GM18505 (cell line): ENCODE data around the gene IPCEF1.
"Not testable (repeated sequence)": the region's sequence is repeated elsewhere in the genome, so short reads cannot be mapped to it uniquely, and the experiment has no call there.

Experiments used
- ATAC-seq: cut with Tn5 transposase; IDR thresholded peaks from one replicate; pipeline ENCODE4 v1.9.1; 2021; ENCODE audit not compliant: unreplicated experiment
- POLR2A ChIP-seq: IDR thresholded peaks from 4 replicates; pipeline ENCODE4 v1.6.1; 2011; ENCODE audit warnings: borderline replicate concordance; ENCODE audit not compliant: insufficient read depth, insufficient read length; ENCODE audit errors: extremely low read depth

IPCEF1 gene

GRCh38 chr6:154331750-154332149 is 24.9 kb downstream of the IPCEF1 start:
- TF ChIP-seq POLR2A = no peak
- ATAC-seq = no peak

- no peak for TF ChIP-seq POLR2A
- ATAC-seq = no peak
Observed at GRCh38 chr6:154329350-154330170, 27.0 kb downstream of the IPCEF1 start.

GRCh38 chr6:154327313-154327712 is 29.3 kb downstream of the IPCEF1 start:
- not testable (repeated sequence) for ATAC-seq

- ATAC-seq = no peak
Observed at GRCh38 chr6:154325142-154325541, 31.5 kb downstream of the IPCEF1 start.

GRCh38 chr6:154320181-154320580 is 36.4 kb downstream of the IPCEF1 start:
- no peak for TF ChIP-seq POLR2A
- no peak for ATAC-seq

More at GRCh38 chr6:154325142-154325541, 31.5 kb downstream of the IPCEF1 start:
- TF ChIP-seq POLR2A = no peak

GRCh38 chr6:154319231-154319858 is 37.3 kb downstream of the IPCEF1 start:
- TF ChIP-seq POLR2A = no peak
- no peak for ATAC-seq

GRCh38 chr6:154318721-154319120 is 37.9 kb downstream of the IPCEF1 start:
- TF ChIP-seq POLR2A = no peak
- ATAC-seq = no peak

GRCh38 chr6:154316131-154316530 is 40.5 kb downstream of the IPCEF1 start:
- no peak for ATAC-seq

GRCh38 chr6:154314084-154314483 is 42.5 kb downstream of the IPCEF1 start:
- no peak for ATAC-seq
- no peak for TF ChIP-seq POLR2A

More at GRCh38 chr6:154316131-154316530, 40.5 kb downstream of the IPCEF1 start:
- TF ChIP-seq POLR2A = no peak

GRCh38 chr6:154308986-154309385 is 47.6 kb downstream of the IPCEF1 start:
- no peak for TF ChIP-seq POLR2A
- no peak for ATAC-seq

GRCh38 chr6:154307696-154308425 is 48.7 kb downstream of the IPCEF1 start:
- no peak for TF ChIP-seq POLR2A
- no peak for ATAC-seq

GRCh38 chr6:154307147-154307546 is 49.5 kb downstream of the IPCEF1 start:
- ATAC-seq = not testable (repeated sequence)

GRCh38 chr6:154306696-154307095 is 49.9 kb downstream of the IPCEF1 start:
- TF ChIP-seq POLR2A = no peak
- peak; percentile 43 for ATAC-seq

GRCh38 chr6:154304191-154304590 is 52.4 kb downstream of the IPCEF1 start:
- no peak for TF ChIP-seq POLR2A
- ATAC-seq = no peak

- not testable (repeated sequence) for ATAC-seq
Observed at GRCh38 chr6:154303642-154304041, 53.0 kb downstream of the IPCEF1 start.
